HUES48 (cell line): Measurements from ENCODE around the gene NMT2.

Source experiments
- H3K27ac ChIP-seq: one replicate; pipeline ENCODE4 v1.7.0; 2013; ENCODE audit warnings: low read depth, low read length, inconsistent platforms
- H3K27me3 ChIP-seq: 2 replicates; pipeline ENCODE4 v1.6.1; 2013; ENCODE audit warnings: mild to moderate bottlenecking, low read length; ENCODE audit not compliant: control insufficient read depth, insufficient read depth
- H3K36me3 ChIP-seq: 2 replicates; pipeline ENCODE4 v1.6.1; 2013; ENCODE audit warnings: low read length; ENCODE audit not compliant: control insufficient read depth, insufficient read depth
- H3K4me1 ChIP-seq: 2 replicates; pipeline ENCODE4 v1.6.1; 2013; ENCODE audit warnings: mild to moderate bottlenecking, low read length; ENCODE audit not compliant: control insufficient read depth, insufficient read depth
- H3K4me3 ChIP-seq: 2 replicates; pipeline ENCODE4 v1.5.1; 2013; ENCODE audit warnings: mild to moderate bottlenecking, low read depth, low read length
- H3K9ac ChIP-seq: 2 replicates; pipeline ENCODE4 v1.6.1; 2013; ENCODE audit warnings: mild to moderate bottlenecking, low read depth, low read length, moderate library complexity
- H3K9me3 ChIP-seq: 2 replicates; pipeline ENCODE4 v1.6.1; 2013; ENCODE audit warnings: low read length; ENCODE audit not compliant: control insufficient read depth, insufficient read depth

NMT2 gene

DNA sequence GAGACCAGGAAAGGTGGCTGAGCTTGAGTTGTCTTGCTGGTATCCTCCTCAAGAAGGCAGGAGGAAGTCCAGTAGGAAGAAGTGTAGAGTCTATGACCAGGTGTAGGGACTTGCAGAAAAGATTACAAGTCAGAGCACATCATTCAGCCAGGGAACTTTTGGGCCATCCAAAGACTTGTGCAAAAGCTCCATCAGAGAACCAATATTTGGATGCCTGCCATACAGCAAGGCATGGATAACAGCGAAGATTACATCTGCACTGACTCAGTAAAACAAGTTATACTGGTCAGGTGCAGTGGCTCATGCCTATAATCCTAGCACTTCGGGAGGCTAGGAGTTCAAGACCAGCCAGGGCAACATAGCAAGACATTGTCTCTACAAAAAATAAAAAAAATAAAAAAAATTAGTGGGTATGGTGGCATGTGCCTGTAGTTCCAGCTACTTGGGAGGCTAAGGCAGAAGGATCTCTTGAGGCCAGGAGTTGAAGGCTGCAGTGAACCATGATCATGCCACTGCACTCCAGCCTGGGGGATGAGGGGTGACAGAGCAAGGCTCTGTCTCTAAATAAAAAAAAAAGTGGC, 13.2 kb upstream of the NMT2 start:
- no peaks in the 10 kb centered on the region for H3K9me3 ChIP-seq
- no peaks in the 10 kb centered on the region for H3K27me3 ChIP-seq
- H3K36me3 ChIP-seq: no peaks in the 10 kb centered on the region
- no peak overlapping the region for H3K4me3 ChIP-seq
- no peak overlapping the region for H3K9ac ChIP-seq
- H3K27ac ChIP-seq: no peak overlapping the region
- no peaks in the 10 kb centered on the region for H3K4me1 ChIP-seq

DNA sequence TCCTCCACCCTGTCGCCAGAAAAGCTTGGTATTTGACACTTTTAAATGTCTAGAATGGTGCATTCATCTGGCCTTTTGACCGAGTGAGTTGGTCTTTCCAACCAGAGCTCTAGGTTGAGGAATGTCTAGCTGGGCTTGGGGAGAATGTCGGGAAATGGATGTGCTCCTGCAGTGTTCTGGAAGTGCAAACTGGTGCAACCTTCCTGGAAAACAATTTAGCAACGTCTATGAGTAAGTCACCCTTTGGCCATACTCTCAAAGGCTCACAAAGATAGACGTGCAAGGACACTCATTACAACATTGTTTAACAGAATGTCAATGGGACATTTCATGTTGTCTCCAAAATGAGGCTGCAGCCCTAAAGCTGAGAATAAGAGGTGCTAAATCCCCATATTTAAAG, 12.2 kb upstream of the NMT2 start:
- Histone ChIP-seq H3K4me1 (no peaks in the 10 kb centered on the region), H3K27ac (no peak overlapping the region), H3K27me3 (no peaks in the 10 kb centered on the region), H3K9me3 (no peaks in the 10 kb centered on the region), H3K36me3 (no peaks in the 10 kb centered on the region), H3K4me3 (no peak overlapping the region), H3K9ac (no peak overlapping the region)

DNA sequence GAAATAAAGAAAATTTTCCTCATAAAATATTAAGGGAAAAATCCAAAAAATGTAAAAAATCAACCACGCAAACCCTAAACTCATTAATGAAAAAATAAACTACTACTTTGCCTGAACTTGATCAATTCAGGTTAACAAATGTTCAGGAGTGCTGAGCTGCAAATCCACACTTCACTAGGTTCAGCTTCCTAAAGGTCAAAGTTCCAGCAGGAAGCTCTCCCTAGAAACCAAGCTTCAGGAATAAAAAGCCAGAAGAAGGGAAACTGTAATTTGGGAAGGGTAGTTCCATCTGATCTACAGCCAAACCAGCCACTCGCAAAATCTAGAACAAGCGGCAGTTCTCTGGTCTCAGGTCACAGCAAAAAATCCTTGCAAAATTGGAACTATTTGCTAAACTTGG, 7.8 kb upstream of the NMT2 start:
- no peaks in the 10 kb centered on the region for H3K9me3 ChIP-seq
- H3K4me1 ChIP-seq: no peaks in the 10 kb centered on the region
- no peaks in the 10 kb centered on the region for H3K36me3 ChIP-seq
- H3K9ac ChIP-seq: no peak overlapping the region
- no peak overlapping the region for H3K27ac ChIP-seq
- H3K4me3 ChIP-seq: no peak overlapping the region
- H3K27me3 ChIP-seq: no peaks in the 10 kb centered on the region

DNA sequence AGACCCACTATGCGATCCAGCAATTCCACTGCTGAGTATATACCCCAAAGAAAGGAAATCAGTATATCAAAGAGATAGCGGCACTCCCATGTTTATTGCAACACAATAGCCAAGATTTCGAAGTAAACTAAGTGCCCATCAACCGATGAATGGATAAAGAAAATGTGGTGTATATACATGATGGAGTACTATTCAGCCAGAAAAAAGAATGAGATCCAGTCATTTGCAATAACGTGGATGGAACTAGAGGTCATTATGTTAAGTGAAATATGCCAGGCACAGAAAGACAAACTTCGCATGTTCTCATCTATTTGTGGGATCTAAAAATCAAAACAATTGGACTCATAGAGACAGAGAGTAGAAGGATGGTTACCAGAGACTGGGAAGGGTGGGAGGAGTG, 7.1 kb upstream of the NMT2 start:
- Histone ChIP-seq H3K27me3 (no peaks in the 10 kb centered on the region), H3K9me3 (no peaks in the 10 kb centered on the region), H3K27ac (no peak overlapping the region), H3K9ac (no peak overlapping the region), H3K4me3 (no peak overlapping the region), H3K4me1 (no peaks in the 10 kb centered on the region), H3K36me3 (no peaks in the 10 kb centered on the region)

DNA sequence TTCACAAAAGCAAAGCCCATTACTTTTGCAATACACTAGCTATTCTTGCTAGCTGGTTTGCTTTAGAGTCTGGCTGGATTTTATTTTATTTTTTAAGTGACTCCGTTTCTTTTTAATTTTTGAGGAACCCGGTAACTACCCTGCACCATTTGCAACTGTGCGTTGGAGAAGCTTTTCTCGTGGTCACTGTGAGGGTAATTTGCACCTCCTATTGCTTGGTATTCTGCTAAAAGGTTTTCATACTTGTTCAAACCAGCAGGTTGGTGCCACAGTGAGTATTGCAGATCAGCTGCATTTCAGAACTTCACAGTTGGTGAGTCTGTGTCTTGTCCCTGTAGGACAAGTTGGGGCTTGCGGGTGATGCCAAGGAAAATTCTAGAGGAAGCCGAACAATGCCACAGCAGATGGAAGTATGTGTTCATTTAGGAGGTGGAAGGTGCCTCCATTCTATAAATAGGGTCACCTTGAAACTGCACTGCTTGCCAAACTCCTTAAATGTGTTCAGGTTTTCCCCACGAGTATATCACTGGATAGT, 3.9 kb upstream of the NMT2 start:
- Histone ChIP-seq H3K4me3 (no peak overlapping the region), H3K27me3 (peaks cover 4% of the 10 kb centered on the region; the same call in 1 of the 2 replicates), H3K27ac (no peak overlapping the region), H3K9me3 (no peaks in the 10 kb centered on the region), H3K4me1 (peaks cover 5% of the 10 kb centered on the region), H3K9ac (no peak overlapping the region), H3K36me3 (no peaks in the 10 kb centered on the region)

DNA sequence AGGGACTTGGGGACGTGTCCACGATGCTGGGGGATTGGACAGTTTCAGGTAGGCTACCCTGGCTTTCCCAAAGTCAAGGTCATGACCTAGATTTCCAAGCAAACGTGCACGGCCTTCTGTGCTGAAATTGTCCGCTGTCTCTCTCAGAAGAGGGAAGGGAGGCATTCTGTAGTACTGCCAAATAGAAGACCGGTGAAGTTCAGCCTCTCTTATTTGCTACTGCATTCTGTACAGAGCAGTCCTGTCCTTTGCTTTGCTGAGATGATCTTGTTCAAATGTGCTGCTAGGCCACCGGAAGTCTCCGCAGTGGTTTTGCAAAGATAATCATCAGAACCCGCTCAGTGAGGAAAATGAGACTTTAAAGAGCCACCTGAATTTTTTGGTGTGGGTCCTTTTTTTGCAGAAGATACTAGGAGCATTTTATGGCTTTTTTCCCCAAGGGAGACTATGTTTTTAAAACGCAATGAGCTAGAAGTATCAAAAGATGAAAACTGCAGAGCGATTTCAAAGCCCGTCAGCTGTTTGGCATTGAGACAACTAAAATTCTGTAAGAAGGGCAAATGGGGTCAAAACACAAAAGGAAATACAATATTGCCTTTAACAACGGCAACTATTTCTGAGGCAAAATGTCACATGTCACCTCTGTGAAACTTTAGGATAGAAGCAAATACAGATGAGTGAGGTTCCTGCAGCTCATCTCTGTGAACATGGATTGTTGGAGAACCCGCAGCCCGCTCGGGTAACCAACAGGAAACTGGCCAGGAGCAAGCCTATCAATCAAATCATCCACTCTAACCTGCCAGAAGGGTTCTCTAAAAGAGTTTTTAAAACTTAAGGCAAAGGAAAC, 1.3 kb upstream of the NMT2 start:
- H3K9ac ChIP-seq: no peak overlapping the region
- H3K4me3 ChIP-seq: no peak overlapping the region
- H3K27ac ChIP-seq: no peak overlapping the region
- H3K27me3 ChIP-seq: peaks cover 4% of the 10 kb centered on the region; the same call in 1 of the 2 replicates
- H3K36me3 ChIP-seq: no peaks in the 10 kb centered on the region
- peaks cover 21% of the 10 kb centered on the region for H3K4me1 ChIP-seq
- H3K9me3 ChIP-seq: no peaks in the 10 kb centered on the region

DNA sequence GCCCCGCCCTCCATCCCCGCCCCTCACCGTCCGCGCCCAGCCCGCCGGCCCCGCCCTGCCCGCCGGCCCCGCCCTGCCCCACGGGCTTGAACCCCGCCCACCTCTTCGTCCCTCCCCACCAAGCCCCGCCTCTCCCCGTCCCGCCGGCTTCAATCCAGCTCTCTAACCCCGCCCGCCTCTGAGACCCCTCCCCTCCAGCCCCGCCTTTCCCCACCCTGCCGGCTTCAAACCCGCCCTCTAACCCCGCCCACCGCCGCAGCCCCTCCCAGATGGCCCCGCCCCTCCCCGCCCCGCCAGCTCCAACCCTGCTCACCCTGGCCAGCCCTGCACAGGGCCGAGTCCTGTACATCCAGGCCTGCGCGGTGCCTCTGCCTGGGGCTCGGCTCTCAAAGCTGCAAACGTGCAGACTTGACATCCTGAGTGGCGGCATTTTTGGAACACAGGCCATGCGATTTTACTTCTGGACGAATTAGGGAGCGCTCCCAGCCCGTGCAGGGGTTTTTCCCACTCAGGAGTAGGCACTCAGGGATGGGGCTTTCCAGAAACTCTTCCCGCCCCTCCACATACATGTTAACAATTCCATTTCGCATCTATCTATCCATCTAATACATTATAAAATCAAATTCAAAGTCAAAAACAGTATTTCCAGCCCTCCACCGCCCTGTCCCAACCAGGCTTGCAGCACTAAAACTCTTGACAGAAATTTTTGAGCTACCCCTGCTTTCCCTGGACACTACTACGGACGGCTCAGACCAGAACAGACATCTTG, 477 bp upstream of the NMT2 start:
- Histone ChIP-seq H3K9me3 (no peaks in the 10 kb centered on the region), H3K27me3 (peaks cover 4% of the 10 kb centered on the region; the same call in 1 of the 2 replicates), H3K4me3 (peak overlapping the region; percentile 50), H3K9ac (no peak overlapping the region), H3K36me3 (no peaks in the 10 kb centered on the region), H3K4me1 (peaks cover 21% of the 10 kb centered on the region), H3K27ac (no peak overlapping the region)

DNA sequence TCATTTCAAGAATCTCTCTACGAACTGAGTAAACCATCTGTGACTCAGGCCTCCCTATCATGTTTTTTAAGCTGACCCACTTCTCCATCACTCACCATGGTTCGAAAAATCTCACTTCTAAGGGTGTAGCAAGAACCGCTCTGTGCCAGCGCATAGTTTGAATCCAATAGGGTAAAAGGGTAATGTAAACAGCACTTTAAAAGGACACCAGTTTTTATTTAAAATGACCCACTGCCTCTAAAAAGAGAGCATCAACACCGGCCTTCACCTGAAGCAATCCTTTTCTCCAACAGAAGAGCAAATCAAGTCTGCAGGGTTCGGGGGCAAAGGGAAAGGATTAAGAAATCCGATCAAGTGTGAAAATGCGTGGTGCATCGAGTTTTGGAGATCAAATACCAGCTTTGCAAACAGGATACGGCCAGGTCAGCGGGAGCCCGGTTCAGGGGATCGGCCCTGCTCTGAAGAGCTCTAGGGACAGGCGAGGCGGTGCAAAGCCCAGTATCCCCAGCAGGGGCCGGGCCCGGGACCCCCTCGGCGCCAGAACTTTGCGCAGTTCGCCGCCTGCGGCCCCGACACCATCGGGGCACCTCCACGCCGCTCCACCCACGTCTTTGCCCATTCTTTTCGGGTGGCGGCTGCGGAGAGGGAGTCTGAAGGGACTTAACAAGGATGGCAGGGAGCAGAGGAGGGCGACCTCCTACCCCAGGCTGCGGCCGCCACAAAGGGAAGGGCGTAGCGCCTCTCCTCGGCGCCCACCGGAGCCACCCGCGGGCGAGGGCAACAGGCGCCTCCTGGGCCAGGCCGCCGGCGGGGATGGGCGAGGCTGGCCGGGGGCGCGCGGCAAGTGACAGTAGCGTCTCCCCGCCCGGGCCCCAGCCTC, 842 bp downstream of the NMT2 start:
- peak overlapping the region; percentile 57 for H3K9ac ChIP-seq
- peak overlapping the region; percentile 85 for H3K4me3 ChIP-seq
- H3K27me3 ChIP-seq: peaks cover 4% of the 10 kb centered on the region; the same call in 1 of the 2 replicates
- H3K27ac ChIP-seq: peak overlapping the region; percentile 57
- no peaks in the 10 kb centered on the region for H3K9me3 ChIP-seq
- no peaks in the 10 kb centered on the region for H3K36me3 ChIP-seq
- H3K4me1 ChIP-seq: peaks cover 30% of the 10 kb centered on the region

DNA sequence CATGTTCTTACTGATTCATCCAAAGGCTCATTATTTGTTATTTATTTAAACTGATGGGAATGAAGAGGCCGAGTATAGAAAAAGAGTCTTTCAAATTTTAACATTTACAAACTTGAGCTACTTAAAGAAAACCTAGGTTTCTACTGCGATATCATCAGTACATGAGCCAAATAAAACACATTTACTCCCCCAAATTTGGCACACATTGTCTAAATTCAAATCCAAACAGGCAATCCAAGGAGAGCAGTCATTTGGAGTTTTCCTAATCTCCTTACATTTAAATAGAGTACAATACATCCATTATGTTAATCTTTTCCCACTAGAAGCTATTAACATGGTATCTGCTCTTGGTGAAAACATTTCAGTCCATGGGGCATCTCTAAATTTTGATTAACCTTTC, 2.2 kb downstream of the NMT2 start:
- no peaks in the 10 kb centered on the region for H3K9me3 ChIP-seq
- peaks cover 4% of the 10 kb centered on the region; the same call in 1 of the 2 replicates for H3K27me3 ChIP-seq
- no peak overlapping the region for H3K9ac ChIP-seq
- peaks cover 30% of the 10 kb centered on the region for H3K4me1 ChIP-seq
- peak overlapping the region; percentile 18 for H3K27ac ChIP-seq
- H3K4me3 ChIP-seq: peak overlapping the region; percentile 85
- H3K36me3 ChIP-seq: no peaks in the 10 kb centered on the region

DNA sequence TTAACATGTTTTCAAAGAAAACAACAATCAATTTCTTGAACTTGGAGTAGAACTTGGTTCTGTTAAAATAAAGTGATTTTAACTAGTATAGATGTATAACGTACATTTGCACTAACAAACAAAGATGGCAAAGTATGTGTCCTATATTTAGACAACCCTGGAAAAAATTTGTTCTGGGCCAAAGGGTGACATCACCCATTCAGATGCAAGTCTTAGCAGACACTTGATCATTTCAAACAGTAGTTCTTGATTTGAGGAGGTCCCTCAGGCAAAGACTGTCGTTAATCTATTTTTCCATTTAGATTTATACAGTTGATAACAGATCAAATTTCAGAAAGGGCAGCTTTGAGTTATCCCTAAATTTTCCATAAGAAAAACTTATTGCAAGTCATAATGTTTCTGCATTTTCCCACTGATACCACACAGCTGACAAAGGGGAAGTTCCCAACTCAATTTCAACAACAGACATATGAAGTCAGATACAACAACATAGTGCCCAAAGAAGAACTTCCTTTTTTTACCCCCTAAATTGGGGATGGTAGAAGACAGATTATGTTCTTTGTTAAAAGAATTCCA, 5.2 kb downstream of the NMT2 start:
- Histone ChIP-seq H3K9me3 (no peaks in the 10 kb centered on the region), H3K27ac (no peak overlapping the region)

More for the DNA sequence above, 5.2 kb downstream of the NMT2 start:
- Histone ChIP-seq H3K36me3 (no peaks in the 10 kb centered on the region), H3K4me1 (peaks cover 26% of the 10 kb centered on the region), H3K27me3 (no peaks in the 10 kb centered on the region), H3K9ac (no peak overlapping the region), H3K4me3 (no peak overlapping the region)
